Measurements from ENCODE around the gene TMCC2.
"Not testable (repeated sequence)": the region's sequence is repeated elsewhere in the genome, so short reads cannot be mapped to it uniquely, and the experiment has no call there.

Gene TMCC2

DNA sequence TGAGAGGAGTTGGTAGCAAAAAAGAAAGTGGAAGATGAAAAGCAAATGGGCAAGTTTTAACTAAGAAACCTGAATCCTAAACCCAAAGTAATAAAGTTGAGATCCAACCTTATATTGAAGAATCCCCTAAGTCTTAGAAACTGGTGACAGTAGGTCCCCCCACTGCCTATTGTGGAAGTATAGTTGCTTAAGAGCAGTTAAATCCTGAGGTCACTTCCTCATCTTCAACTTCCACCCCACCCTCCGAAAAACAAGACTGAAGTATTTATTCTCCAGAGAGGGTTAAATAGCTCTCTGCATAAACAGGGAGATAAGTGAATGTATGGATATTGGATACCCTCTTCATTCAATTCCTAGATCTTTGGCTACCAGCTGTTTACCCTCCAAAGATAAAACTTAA lies 13.0 kb upstream of the TMCC2 start:
- no peak for DNase-seq

DNA sequence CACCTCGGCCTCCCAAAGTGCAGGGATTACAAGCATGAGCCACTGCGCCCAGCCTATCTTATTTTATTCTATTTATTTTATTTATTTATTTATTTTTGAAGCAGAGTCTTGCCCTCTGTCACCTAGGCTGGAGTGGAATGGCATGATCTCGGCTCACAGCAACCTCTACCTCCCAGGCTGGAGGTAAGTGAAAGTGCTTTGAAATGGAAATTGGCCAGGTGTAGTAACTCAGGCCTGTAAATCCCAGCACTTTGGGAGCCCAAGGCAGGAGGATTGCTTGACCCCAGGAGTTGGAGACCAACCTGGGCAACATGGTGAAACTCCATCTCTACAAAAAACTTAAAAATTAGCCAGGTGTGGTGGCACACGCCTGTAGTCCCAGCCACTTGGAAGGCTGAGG lies 11.2 kb upstream of the TMCC2 start:
- no peak for DNase-seq

DNA sequence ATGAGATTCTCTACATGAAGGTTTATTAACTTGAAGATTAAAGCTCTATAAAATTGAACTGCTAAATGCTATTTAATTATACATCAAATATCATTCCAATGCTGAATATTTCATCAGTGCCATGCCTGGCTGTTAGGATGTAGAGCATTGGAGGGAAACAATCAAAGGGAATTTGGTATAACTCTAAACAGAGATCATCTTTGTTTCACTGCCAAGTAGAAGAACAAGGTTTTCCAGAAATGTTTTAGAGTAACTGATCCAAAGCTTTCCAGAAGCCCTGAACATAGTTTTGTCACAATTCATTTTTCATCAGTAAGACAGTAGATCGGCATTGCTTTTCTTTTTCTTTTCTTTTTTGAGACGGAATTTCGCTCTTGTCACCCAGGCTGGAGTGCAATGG lies 10.3 kb upstream of the TMCC2 start:
- DNase-seq, result no peak

DNA sequence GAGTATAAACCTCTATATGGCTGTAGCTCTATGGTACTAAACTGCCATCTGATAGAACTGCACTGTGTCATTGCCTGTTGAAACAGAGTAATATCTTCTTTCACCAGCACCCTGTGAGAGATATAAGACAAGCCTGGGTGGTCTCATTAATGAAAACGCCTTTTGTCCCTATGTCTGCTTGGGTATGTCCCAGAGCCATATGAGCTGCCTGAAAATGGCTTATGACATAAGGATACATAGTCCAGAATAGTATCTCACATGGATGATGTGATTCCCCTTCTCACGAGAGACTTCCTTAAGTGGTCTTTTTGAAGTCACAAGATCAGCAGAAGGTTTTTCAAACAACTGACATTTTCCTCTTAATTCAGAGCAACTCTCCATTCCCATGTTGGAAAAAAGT lies 7.3 kb upstream of the TMCC2 start:
- no peak for DNase-seq

DNA sequence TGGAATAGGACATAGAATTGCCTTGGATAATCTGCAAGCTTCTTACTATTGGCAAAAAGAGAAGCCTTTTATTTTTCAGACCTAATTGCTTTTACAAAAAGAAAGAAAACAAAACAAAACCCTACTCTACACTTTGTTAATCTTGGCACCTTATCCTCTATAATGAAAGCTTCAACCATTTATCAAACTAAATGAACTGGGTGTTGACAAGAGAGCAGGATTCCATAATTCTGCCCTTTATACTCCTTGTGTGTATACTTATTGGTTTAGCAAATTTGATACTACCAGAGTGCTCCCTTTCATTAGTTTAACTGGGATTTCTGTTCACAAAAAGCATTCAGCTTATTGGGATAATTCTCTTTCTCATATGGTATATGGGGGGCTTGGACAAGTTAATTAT lies 3.0 kb upstream of the TMCC2 start:
- DNase-seq, result no peak

DNA sequence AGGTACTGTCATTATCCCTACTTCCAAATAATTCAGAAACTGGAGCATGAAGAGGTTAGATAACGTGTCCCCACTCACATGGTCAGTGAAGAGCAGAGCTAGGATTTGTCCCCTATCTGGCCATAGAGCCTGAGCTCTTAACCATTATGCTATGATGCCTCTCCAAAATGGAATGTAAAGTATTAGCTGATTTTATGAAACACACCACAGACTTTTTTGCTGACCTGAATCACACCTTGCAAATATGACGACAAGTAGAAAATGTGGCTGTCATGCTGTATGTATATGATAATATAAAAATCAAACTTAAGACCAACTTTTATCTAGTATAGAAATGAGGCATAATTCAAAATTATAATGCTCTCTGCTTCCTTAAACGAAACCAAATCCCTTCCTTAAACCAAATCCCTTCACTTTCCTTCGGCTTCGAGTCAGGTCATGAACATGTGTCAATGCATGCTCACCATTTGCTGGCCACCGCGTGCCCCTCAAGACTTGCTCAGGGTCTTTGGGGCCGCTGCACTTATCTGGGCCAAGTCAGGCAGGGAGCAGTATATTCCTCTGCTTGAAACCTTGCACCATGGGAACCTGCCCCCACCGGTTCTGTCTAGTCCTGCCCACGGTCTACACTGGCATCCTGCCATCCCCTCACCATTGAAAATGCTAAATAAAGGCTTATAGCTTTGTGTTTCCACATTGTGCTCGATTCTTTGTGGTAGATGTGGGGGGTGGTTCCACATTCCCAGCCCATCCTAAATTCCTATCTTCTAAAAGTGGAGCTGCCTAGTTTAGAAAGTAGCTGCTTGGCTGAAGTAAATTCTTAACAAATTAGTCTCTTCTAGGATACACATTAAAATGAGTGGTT lies 1.6 kb upstream of the TMCC2 start:
- peak; percentile 60 for DNase-seq

DNA sequence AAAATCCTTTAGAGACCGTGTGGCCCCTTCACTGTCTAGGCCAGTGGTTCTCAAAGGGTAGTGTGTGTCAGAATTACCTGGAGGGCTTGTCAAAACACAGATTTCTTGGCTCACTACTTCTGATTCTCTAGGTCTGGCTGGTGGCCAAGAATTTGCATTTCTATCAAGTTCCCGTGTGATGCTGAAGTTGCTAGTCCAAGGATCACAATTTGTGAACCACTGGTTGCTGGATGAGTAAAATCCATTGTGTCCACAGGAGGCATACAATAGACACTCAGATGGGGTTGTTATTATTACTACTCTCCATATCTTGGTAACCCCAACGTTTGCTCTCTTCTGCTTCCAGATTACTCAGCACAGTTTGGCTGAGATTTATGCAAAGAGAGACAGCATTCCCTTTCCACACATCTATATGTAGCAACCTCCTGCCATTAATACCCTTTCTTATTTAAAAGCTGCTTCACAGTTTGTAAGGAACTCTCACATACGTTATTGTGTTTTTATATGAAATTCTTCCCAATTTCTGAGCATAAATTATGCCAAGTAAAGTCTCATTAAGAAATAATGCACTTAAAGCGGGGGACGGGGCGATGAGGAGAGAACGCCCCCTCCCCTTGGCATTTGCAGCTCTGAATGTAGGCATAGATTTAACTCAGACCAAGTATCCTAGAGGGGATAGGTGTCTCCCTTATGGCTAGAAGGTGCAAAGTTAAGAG lies 720 bp upstream of the TMCC2 start:
- DNase-seq, result no peak

DNA sequence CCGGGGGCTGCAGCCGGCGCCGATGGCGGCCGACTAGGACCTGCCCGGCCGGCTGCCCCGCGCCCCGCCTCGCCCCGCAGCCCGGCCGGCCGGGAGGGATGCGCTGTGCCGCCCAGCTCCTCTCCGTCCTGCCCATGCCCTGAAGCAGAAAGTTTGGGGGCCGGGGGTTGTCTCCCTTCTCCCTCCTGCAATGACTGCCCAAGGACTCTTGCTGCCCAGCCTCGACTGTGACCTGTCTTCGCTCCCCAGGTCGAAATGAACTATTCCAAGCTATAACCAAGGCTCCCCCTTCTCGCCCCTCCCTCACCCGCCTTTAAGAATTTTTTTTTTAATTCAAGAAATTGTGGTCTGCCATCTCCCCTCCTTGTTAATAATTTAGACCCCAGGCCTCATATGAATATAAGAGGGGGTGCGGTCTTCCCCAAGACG lies 361 bp downstream of the TMCC2 start:
- no peak for DNase-seq

DNA sequence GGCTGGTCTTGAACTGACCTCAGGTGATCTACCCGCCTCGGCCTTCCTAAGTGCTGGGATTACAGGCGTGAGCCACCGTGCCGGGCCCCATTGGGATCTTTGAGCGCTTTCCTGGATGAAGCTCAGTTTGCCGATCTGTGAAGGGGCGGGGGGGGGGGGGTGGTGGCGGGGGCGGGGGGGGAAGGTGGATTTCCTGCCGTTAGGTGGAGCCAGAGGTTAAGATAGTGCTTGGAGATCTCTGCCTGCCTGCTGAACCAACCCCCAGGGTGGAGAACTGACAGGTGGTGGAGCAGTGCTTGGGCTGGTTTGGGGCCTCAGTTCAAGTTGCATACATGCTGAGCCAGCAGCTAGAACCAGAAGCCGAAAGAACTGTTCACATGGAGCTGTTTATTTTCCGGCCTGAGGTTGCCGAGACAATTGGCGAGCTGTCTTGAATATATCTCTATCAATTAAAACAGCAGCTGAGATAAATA lies 1.7 kb downstream of the TMCC2 start:
- DNase-seq, result peak; percentile 71

DNA sequence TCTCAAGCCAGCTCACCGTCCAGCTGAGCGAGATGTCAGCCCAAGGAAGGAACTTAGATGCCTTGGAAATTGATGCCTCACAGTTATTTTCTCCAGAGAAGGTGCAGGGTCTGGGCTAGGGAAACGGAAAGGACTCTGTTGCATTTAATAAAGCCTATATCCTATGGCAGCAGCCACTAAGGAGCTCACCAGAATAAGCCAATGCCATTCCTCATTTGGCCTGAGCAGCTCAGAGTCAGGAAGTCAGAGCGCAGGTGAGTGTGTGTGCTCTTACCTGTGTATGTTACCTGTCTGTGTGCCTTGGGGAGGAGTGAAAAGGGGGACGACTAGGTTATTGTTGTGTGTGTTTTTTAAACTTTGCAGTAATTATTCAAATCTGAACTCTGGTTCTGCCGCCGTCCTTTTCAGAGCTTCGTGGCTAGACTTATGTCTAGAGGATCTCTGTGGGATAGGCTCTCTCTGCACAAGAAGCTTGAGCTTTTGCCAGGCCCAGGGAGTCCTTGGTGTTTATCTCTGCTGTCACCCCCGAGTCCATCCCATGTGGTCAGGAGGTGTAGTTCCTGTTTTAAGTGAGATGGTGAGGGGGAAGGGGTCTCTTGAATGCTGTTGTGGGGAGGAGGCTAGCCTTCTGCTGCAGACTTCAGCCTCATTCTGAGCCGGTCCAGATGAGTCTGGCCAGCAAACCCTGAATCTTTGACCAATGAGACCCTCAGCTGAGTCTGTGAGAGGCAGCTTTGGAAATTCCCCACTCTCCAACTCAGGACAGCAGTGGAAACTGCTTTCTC lies 2.4 kb downstream of the TMCC2 start:
- DNase-seq, result no peak

DNA sequence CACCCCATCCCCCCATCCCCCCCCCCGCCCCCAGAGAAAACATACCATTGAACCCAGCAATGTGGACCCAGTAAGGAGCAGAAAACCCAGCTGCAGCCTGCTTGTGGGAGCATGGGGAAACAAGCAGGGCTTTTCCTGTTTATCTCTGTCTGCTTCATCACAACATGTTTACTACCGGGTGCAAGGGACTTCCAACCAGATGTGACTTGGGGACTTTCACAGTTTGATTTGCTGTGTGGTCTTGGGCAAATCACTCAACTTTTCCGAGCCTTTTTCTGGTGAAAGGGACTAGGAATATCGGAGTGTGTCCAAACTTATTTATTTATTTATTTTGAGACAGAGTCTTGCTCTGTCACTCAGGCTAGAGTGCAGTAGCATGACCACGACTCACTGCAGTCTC lies 3.2 kb downstream of the TMCC2 start:
- no peak for DNase-seq

DNA sequence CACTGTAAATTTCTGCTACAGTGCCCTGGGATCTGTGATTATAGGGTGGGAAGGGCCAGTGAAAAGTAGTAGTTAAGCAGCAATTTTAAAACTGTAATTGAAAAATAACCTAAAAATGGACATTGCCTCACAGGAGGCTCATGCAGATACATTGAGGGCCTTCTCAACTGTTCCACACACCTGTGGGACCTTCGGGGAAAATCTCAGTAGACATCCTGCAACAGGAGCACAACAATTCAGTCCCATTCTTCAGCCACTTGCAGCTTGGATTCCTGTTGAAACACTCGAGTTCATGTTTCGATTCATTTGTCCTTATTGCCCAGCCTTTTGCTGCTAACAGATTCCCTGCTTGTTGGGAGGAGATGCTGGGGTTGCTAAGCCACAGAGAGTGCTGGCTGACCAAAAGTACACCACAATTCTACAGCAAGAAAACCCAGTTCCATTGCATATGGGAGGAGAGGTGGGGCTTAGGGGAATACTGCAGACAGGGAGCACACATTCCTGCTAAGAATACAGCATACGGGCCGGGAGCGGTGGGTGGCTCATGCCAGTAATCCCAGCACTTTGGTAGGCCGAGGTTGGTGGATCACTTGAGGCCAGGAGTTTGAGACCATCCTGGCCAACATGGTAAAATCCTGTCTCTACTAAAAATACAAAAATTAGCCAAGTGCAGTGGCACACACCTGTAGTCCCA lies 4.5 kb downstream of the TMCC2 start:
- no peak for DNase-seq

DNA sequence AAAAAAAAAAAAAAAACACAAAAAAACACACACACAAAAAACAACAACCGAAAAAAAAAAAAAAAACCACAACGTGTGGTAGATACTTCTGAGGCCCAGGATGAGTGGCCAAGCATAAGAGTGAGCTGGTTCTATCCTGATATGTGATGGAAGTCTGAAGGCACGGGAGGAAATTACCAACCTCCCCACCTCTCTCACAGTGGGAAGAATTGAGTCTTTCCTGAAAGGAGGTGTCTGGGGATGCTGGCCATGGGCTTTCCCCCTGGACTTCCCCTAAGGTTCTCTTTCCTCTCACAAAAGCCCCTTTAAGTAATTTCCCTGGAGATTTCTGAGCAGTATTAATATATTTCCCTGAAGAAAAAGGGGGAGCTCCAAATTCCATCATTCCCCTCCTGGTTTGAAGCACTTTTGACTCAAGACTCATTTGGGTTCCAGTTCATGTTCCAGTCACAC lies 5.2 kb downstream of the TMCC2 start:
- no peak for DNase-seq

DNA sequence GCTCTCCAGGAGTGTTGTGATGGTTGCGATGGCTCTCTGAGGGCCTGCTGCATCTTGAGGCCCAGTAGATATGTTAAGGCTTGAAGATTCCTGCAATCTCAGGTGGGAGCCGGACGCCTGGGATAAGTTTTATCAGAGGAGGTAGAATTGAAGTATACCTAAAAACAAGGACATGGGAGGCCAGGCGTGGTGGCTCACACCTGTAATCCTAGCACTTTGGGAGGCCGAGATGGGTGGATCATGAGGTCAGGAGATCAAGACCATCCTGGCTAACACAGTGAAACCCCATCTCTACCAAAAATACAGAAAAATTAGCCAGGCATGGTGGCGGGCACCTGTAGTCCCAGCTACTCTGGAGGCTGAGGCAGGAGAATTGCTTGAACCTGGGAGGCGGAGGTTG lies 6.2 kb downstream of the TMCC2 start:
- DNase-seq, result not testable (repeated sequence)

DNA sequence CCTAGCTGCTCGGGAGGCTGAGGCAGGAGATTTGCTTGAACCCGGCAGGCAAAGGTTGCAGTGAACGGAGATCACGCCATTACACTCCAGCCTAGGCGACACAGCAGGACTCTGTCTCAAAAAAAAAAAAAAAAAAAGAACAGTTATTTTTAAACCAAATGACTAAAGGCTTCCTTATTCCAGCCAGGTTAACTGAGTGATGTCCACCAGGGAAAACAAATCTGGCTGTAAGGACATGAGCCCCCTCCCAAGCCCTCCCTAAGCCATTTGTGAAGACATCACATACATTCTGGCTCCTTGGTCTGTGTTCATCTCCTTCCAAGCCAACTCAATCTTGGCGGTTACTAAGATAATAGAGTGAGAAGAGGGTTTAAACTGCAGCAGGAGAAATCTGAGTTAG lies 8.2 kb downstream of the TMCC2 start:
- no peak for DNase-seq

DNA sequence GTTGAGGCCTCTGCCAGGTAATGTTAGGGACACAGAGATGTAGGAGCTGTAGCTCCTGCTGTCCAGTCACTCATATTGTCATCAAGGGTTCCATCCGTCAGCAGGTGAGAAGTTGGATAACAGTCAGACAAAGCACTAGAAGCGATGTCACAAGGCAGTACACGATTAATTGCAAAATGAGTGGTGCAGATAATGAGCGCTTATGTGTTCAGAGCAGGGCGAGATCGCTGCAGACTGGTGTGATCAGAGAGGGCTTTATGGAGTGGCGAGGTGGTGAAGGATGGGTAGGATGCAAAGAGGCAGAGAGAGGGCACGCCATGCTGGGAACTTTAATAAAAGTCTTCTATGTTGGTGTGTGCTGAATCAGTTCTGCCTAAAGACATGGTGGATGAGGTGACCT lies 8.8 kb downstream of the TMCC2 start:
- no peak for DNase-seq

DNA sequence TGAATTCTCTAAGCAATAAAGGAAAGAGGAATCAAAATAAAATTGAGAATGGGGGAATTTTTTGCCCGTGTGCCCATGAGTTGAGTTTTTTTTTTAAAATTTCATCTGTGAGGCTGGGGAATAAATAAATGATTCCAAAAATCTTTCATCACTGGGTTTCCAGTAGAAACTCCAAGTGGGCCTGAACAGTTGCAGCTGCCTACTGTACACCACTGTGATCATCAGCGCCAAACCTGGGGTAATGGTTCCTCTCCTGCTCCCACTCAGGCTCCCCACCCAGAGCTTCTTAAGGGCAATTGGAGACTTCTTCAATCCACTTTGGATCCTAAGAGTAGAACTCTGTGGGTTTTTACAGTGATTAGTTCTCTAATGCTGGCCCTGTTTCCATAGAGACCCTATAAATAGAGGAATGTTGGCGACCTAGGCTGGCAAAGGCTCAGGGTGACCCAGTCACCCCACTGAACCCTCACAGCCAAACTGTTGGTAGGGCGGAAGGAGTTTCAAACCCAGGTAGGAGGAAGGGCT lies 9.3 kb downstream of the TMCC2 start:
- DNase-seq, result no peak

DNA sequence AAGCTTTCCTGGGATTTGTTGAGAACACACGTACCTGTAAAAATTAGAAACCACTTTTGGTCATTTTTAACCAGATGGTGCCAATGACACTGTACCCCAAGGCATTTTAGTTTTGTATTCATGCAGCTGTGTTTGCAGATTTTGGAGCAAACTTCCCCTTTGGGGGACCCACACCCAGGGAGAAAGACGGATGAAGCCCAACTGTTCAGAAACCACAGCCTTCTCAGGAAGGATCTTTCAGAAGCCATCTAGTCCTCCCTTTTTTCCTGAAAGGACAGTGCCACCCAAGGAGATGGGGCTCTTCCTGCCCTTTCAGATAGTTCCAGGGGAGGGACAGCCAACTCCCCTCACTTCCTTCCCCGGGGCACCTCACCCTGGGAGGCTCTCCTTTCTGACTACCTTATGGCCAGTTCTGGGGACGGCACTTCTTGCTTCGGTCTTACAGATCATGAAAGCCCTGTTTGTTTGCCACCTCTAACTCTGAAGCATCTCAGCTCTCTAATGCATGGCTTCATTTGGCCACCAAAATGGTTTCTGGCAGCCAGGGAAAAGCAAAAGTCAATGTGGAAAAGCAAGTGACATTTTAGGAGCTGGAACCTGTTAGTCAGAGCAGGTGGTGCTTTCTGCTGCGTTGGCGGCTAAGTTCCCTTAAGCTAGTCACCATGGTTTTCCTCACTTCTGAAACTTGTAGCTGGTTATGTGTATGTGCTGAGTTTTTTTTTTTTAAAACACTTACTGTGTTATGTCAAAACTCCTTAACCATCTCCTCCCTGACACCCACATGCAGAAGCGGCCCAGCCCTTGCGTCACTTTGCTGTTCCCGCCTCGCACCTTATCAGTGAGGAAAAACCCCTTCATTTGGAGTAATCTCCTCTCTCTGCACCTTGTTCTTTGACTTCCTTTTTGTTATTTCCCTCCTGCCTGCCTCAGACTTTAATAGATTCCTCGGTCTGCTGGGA lies 10.1 kb downstream of the TMCC2 start:
- no peak for DNase-seq

DNA sequence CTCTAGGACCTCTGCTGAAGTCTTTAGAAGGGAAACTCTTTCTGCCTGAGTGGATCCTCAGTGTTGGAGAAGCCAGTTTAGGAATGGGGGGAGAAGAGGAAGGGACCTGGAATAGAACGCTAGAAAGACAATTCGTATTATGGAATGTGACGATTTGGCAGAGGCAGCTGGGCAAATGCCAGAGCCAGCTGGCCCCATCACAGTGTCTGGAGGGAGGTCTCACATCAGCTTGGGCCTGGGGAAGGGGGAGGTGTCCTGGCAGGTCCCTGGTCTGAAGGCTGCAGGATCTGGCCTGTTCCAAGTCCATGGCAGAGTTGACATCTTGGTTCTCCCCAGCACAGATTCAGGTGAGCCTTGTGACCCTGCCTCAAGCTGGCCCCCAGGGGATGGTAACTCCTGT lies 11.3 kb downstream of the TMCC2 start:
- DNase-seq, result no peak

DNA sequence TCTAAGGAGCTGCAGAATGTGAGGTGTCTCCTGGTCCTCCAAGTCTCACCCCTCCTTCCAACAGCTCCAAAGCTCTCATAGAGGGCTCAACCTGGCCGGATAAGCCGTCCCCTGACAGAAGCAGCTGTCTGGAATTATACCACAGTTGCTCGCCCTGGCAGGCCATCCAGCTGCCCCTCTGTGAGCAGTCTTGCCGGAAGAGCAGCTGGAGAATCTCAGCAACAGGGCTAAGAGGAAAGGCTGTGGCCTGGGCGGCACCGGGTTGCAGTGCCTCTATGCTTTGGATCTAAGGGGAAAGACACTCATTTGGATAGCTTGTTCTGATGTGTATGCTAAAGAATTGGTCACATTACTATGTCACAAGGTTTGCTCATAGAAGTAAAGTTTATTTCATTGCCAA lies 12.4 kb downstream of the TMCC2 start:
- no peak for DNase-seq

DNA sequence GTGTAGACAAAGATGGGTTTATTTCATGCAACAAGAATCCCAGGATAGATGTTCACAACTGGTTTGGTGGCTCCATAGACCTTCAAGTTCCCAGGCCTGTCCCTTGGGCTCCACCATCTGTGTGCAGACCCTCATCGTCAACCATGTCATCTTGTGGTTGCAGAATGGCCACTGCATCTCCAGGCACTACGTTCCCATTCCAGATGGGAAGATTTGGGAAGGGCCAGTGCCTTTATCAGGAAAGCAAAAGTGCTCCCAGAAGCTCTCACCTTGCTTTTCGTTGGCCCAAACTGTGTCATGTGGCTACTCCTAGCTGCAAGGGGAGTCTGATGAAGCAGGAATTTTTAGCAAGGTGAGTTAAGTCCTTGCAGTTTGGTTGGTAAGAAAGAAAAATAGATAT lies 12.8 kb downstream of the TMCC2 start:
- DNase-seq, result no peak

All from NCI-H2029 treated with DMSO at 0.1 percent for 48 hours (cell line).